MCF 10A (cell line): Measurements from ENCODE around the gene MALL. TPM values are rescaled to one million over a fixed set of nuclear protein-coding genes. Genes with fewer than 3 reads are reported as not detected.

Source experiments
- BruUV-seq: library from RNA; stranded (reverse); fragments of 400-500 nt; replicated peaks from 2 replicates; lab custom pipeline; 2021; lab: Mats Ljungman, UMichigan
- CTCF ChIA-PET: fragments of 300-600 bp; sonication (Branson Sonifier 250); formaldehyde crosslinking; extraction: SDS; loops from one replicate; lab custom pipeline; 2021; ENCODE audit warnings: antibody characterized with exemption, inconsistent platforms; lab: Yijun Ruan, JAX
- POLR2A ChIA-PET: fragments of 300-600, 350-650 bp; sonication (Branson Sonifier 250); formaldehyde crosslinking; extraction: SDS; loops from one replicate; lab custom pipeline; 2020; ENCODE audit warnings: antibody characterized with exemption, inconsistent platforms; lab: Yijun Ruan, JAX
- DNase-seq: peaks from one replicate; pipeline ENCODE4 v3.0.0-alpha.2; 2018; ENCODE audit not compliant: unreplicated experiment
- H3K27ac Mint-ChIP-seq: one replicate; pipeline ENCODE4 v1.8.0; 2022; ENCODE audit warnings: mild to moderate bottlenecking, low read depth, mixed read lengths; ENCODE audit not compliant: unreplicated experiment
- H3K27me3 Mint-ChIP-seq: one replicate; pipeline ENCODE4 v1.8.0; 2022; ENCODE audit warnings: mixed read lengths; ENCODE audit not compliant: insufficient read depth, unreplicated experiment
- H3K36me3 Mint-ChIP-seq: one replicate; pipeline ENCODE4 v1.8.0; 2022; ENCODE audit warnings: mild to moderate bottlenecking, moderate library complexity, mixed read lengths; ENCODE audit not compliant: insufficient read depth, unreplicated experiment
- H3K4me1 Mint-ChIP-seq: one replicate; pipeline ENCODE4 v1.8.0; 2022; ENCODE audit warnings: mixed read lengths; ENCODE audit not compliant: insufficient read depth, unreplicated experiment
- H3K4me3 Mint-ChIP-seq: one replicate; pipeline ENCODE4 v1.8.0; 2022; ENCODE audit warnings: mild to moderate bottlenecking, moderate library complexity, mixed read lengths; ENCODE audit not compliant: unreplicated experiment
- H3K9me3 Mint-ChIP-seq: one replicate; pipeline ENCODE4 v1.8.0; 2022; ENCODE audit warnings: mixed read lengths; ENCODE audit not compliant: unreplicated experiment
- CTCF ChIP-seq: fragments of 200-600 bp; IDR thresholded peaks from one replicate; pipeline ENCODE4 v1.8.0; 2022; ENCODE audit warnings: antibody characterized with exemption, mild to moderate bottlenecking; ENCODE audit not compliant: unreplicated experiment
- intact Hi-C: fragments of 100-400 bp; cut with micrococcal nuclease; formaldehyde crosslinking; loops from 2 replicates; pipeline ENCODE4 v1.14.1; 2022
- total RNA-seq: library from RNA; stranded (reverse); gene quantifications from 2 replicates; pipeline ENCODE4 v1.2.3, GENCODE V29; 2022

Gene MALL
- total RNA-seq, 1 experiment from 2014 or later: 1.8 TPM

GRCh38 chr2:110126086-110126773 is 10.6 kb upstream of the MALL start:
- peaks cover 14% of the 10 kb centered on the region for H3K4me1 Mint-ChIP-seq
- no TSS peak for BruUV-seq
- no peaks in the 10 kb centered on the region for H3K9me3 Mint-ChIP-seq
- H3K4me3 Mint-ChIP-seq: no peak overlapping the region
- CTCF ChIA-PET: no interaction called here
- intact Hi-C loops: no loop called here
- no peak for TF ChIP-seq CTCF
- POLR2A ChIA-PET: no interaction called here
- H3K36me3 Mint-ChIP-seq: no peaks in the 10 kb centered on the region
- no peaks in the 10 kb centered on the region for H3K27me3 Mint-ChIP-seq
- DNase-seq: peak; percentile 76
- H3K27ac Mint-ChIP-seq: peak overlapping the region; percentile 49

- H3K27ac Mint-ChIP-seq: peak overlapping the region; percentile 49
Observed at GRCh38 chr2:110124939-110125691, 9.5 kb upstream of the MALL start.

GRCh38 chr2:110124038-110124825 is 8.6 kb upstream of the MALL start:
- no peak for DNase-seq
- Mint-ChIP-seq H3K36me3 (no peaks in the 10 kb centered on the region), H3K4me1 (peaks cover 14% of the 10 kb centered on the region), H3K9me3 (no peaks in the 10 kb centered on the region), H3K4me3 (no peak overlapping the region), H3K27ac (peak overlapping the region; percentile 49), H3K27me3 (no peaks in the 10 kb centered on the region)
- ChIA-PET CTCF (interaction anchor here (1.2 kb wide), 1 partner anchor 9 kb away, joined by 5 read pairs; the partner anchor contains the start of gene MALL), POLR2A (interaction anchor here (1.2 kb wide), 2 partner anchors 17 to 81 kb away, joined by 3 to 4 read pairs; partner anchors contain the start of gene NPHP1)
- intact Hi-C loops: no loop called here
- BruUV-seq: no TSS peak
- no peak for TF ChIP-seq CTCF

More at GRCh38 chr2:110124939-110125691, 9.5 kb upstream of the MALL start:
- Mint-ChIP-seq H3K4me3 (no peak overlapping the region), H3K4me1 (peaks cover 14% of the 10 kb centered on the region), H3K9me3 (no peaks in the 10 kb centered on the region), H3K27me3 (no peaks in the 10 kb centered on the region), H3K36me3 (no peaks in the 10 kb centered on the region)
- peak; percentile 47 for DNase-seq
- no TSS peak for BruUV-seq
- POLR2A ChIA-PET: interaction anchor here (1.2 kb wide), 2 partner anchors 18 to 80 kb away, joined by 3 to 4 read pairs; partner anchors contain the start of gene NPHP1
- no peak for TF ChIP-seq CTCF
- CTCF ChIA-PET: interaction anchor here (0.7 to 1.2 kb wide), 2 partner anchors 9 to 1500 kb away, joined by 4 to 5 read pairs; partner anchors contain the start of gene MALL
- intact Hi-C loops: no loop called here
